HEK293T (cell line): Measurements from ENCODE around the gene TMEM242.

ENCODE experiments used
- CTCF ChIA-PET: fragments of 350-600 bp; formaldehyde crosslinking; extraction: SDS; loops from one replicate; lab custom pipeline; 2021; ENCODE audit warnings: antibody characterized with exemption, inconsistent platforms; lab: Yijun Ruan, JAX
- POLR2A ChIA-PET: fragments of 350-600 bp; formaldehyde crosslinking; extraction: SDS; loops from one replicate; lab custom pipeline; 2020; ENCODE audit warnings: antibody characterized with exemption, inconsistent platforms; lab: Yijun Ruan, JAX
- DNase-seq: peaks from one replicate; pipeline ENCODE4 v3.0.0; 2012; ENCODE audit warnings: mixed read lengths; ENCODE audit errors: extremely low spot score
- ARNT ChIP-seq: fragments of 450-650 bp; IDR thresholded peaks from 2 replicates; pipeline ENCODE4 v1.6.1; 2017; ENCODE audit warnings: mild to moderate bottlenecking
- BHLHE40 ChIP-seq: fragments of 450-650 bp; IDR thresholded peaks from 2 replicates; pipeline ENCODE4 v1.6.1; 2016; ENCODE audit warnings: mild to moderate bottlenecking, moderate library complexity, borderline replicate concordance
- CTBP1 ChIP-seq: fragments of 450-650 bp; IDR thresholded peaks from 2 replicates; pipeline ENCODE4 v1.6.1; 2016; ENCODE audit warnings: borderline replicate concordance
- ELF4 ChIP-seq: fragments of 450-650 bp; IDR thresholded peaks from 2 replicates; pipeline ENCODE4 v1.6.1; 2017; ENCODE audit warnings: antibody characterized with exemption
- FOXA1 ChIP-seq: fragments of 450-650 bp; IDR thresholded peaks from 2 replicates; pipeline ENCODE4 v1.6.1; 2016; ENCODE audit warnings: mild to moderate bottlenecking
- FOXK2 ChIP-seq: fragments of 450-650 bp; IDR thresholded peaks from 2 replicates; pipeline ENCODE4 v1.6.1; 2016; ENCODE audit warnings: mild to moderate bottlenecking
- FOXM1 ChIP-seq: fragments of 450-650 bp; IDR thresholded peaks from 2 replicates; pipeline ENCODE4 v1.6.1; 2017; ENCODE audit warnings: mild to moderate bottlenecking, borderline replicate concordance
- HDGF ChIP-seq: fragments of 450-650 bp; IDR thresholded peaks from 2 replicates; pipeline ENCODE4 v1.6.1; 2017; ENCODE audit warnings: antibody characterized with exemption, borderline replicate concordance
- L3MBTL2 ChIP-seq: fragments of 450-650 bp; conservative IDR thresholded peaks from 2 replicates; pipeline ENCODE4 v1.6.1; 2016; ENCODE audit warnings: mild to moderate bottlenecking
- LEF1 ChIP-seq: fragments of 450-650 bp; IDR thresholded peaks from 2 replicates; pipeline ENCODE4 v1.6.1; 2017; ENCODE audit warnings: mild to moderate bottlenecking, borderline replicate concordance
- NFRKB ChIP-seq: fragments of 450-650 bp; IDR thresholded peaks from 2 replicates; pipeline ENCODE4 v1.6.1; 2016; ENCODE audit warnings: mild to moderate bottlenecking, moderate library complexity
- PKNOX1 ChIP-seq: fragments of 450-650 bp; IDR thresholded peaks from 2 replicates; pipeline ENCODE4 v1.6.1; 2016
- SP1 ChIP-seq: fragments of 450-650 bp; IDR thresholded peaks from 2 replicates; pipeline ENCODE4 v1.6.1; 2017
- SUZ12 ChIP-seq: fragments of 450-650 bp; IDR thresholded peaks from 2 replicates; pipeline ENCODE4 v1.6.1; 2016; ENCODE audit warnings: mild to moderate bottlenecking
- TARDBP ChIP-seq: fragments of 450-650 bp; IDR thresholded peaks from 2 replicates; pipeline ENCODE4 v1.6.1; 2016
- ZNF384 ChIP-seq: fragments of 450-650 bp; IDR thresholded peaks from 2 replicates; pipeline ENCODE4 v1.6.1; 2016

TMEM242 gene

GRCh38 chr6:157269261-157269794, 54.0 kb downstream of the TMEM242 start:
- ChIA-PET POLR2A (no interaction called here), CTCF (no interaction called here)
- TF ChIP-seq SP1 (no peak), FOXM1 (no peak), LEF1 (no peak), BHLHE40 (no peak), L3MBTL2 (no peak), FOXA1 (no peak), CTBP1 (no peak), SUZ12 (no peak), FOXK2 (no peak), HDGF (no peak), TARDBP (no peak), ZNF384 (no peak), PKNOX1 (no peak), ARNT (no peak), ELF4 (no peak), NFRKB (no peak)
- DNase-seq = no peak

GRCh38 chr6:157268835-157269234, 54.5 kb downstream of the TMEM242 start:
- ChIA-PET POLR2A (no interaction called here), CTCF (no interaction called here)
- no peak for TF ChIP-seq CTBP1
- no peak for TF ChIP-seq L3MBTL2
- no peak for TF ChIP-seq SP1
- no peak for TF ChIP-seq BHLHE40
- TF ChIP-seq NFRKB = no peak
- TF ChIP-seq HDGF = no peak
- no peak for TF ChIP-seq SUZ12
- no peak for TF ChIP-seq ARNT
- no peak for TF ChIP-seq FOXM1
- no peak for TF ChIP-seq FOXA1
- TF ChIP-seq ZNF384 = no peak
- no peak for DNase-seq

GRCh38 chr6:157268396-157268795, 54.9 kb downstream of the TMEM242 start:
- TF ChIP-seq L3MBTL2 (no peak), TARDBP (no peak), ELF4 (no peak), SP1 (no peak), ARNT (no peak), NFRKB (no peak), LEF1 (no peak), FOXK2 (no peak), BHLHE40 (no peak), SUZ12 (no peak), FOXM1 (no peak), PKNOX1 (no peak), FOXA1 (no peak), CTBP1 (no peak), HDGF (no peak), ZNF384 (no peak)
- CTCF ChIA-PET = no interaction called here
- POLR2A ChIA-PET = no interaction called here
- no peak for DNase-seq

- no peak for DNase-seq
- ChIA-PET CTCF (no interaction called here), POLR2A (no interaction called here)
- TF ChIP-seq L3MBTL2 (no peak), SP1 (no peak), NFRKB (no peak), BHLHE40 (no peak), FOXA1 (no peak), LEF1 (no peak), ELF4 (no peak), SUZ12 (no peak), HDGF (no peak), FOXK2 (no peak), PKNOX1 (no peak), TARDBP (no peak), ARNT (no peak)
These were observed 55.7 kb downstream of the TMEM242 start for GRCh38 chr6:157267654-157268053.

GRCh38 chr6:157267109-157267611, 56.2 kb downstream of the TMEM242 start:
- ChIA-PET POLR2A (no interaction called here), CTCF (no interaction called here)
- no peak for DNase-seq
- TF ChIP-seq FOXA1 = no peak
- no peak for TF ChIP-seq FOXK2
- TF ChIP-seq HDGF = no peak
- TF ChIP-seq PKNOX1 = no peak
- no peak for TF ChIP-seq ARNT
- no peak for TF ChIP-seq FOXM1
- no peak for TF ChIP-seq ELF4
- TF ChIP-seq CTBP1 = no peak
- TF ChIP-seq ZNF384 = no peak
- no peak for TF ChIP-seq NFRKB
- no peak for TF ChIP-seq SUZ12
- no peak for TF ChIP-seq SP1
